K562 (cell line): Measurements from ENCODE around the gene ERGIC1. TPM values are rescaled to one million over a fixed set of nuclear protein-coding genes. Genes with fewer than 3 reads are reported as not detected.

Experiments
- ATAC-seq: fragments of 200-7000 bp; cut with Tn5 transposase; 3 replicates; pipeline ENCODE4 v1.9.1; 2020; ENCODE audit warnings: moderate library complexity
- BruUV-seq: library from RNA; stranded (reverse); fragments of 400-500 nt; replicated peaks from 2 replicates; lab custom pipeline; 2021; lab: Mats Ljungman, UMichigan
- CTCF ChIA-PET: fragments of 300-600 bp; formaldehyde crosslinking; extraction: SDS; loops from one replicate; lab custom pipeline; 2021; ENCODE audit warnings: low intra/inter-chr PET ratio; lab: Yijun Ruan, JAX
- POLR2A ChIA-PET: fragments of 300-600, 350-650 bp; sonication (Branson Sonifier 250); formaldehyde crosslinking; extraction: SDS; loops from one replicate; lab custom pipeline; 2021; ENCODE audit warnings: antibody characterized with exemption, inconsistent platforms; lab: Yijun Ruan, JAX
- DNase-seq, 4 experiments: peaks; one replicate each; pipeline versions ENCODE4 v3.0.0 to v3.0.0-alpha.2; 2011 to 2018; ENCODE audit warnings: low spot score in 3 of 4, mixed read lengths in 3 of 4; ENCODE audit errors: extremely low read depth in 1 of 4
- FAIRE-seq: peaks from 2 replicates; lab custom pipeline; 2011; peaks lifted over from hg19 to GRCh38; lab: Jason Lieb, UNC
- H2AFZ ChIP-seq: 2 replicates; pipeline ENCODE4 v1.6.0; 2011; ENCODE audit warnings: low read depth, low read length, control low read depth, inconsistent platforms
- H3K27ac ChIP-seq: fragments of 200-600 bp; 3 replicates; pipeline ENCODE4 v1.8.0; 2011; ENCODE audit warnings: low read depth, mild to moderate bottlenecking, control low read depth, inconsistent platforms, low read length, moderate library complexity, mixed read lengths; ENCODE audit errors: extremely low read depth
- H3K27me3 ChIP-seq, 2 experiments: fragments of 300-600 bp in 1 of 2; 2 replicates in 1 of 2; 3 replicates in 1 of 2; pipeline versions ENCODE4 v1.6.0 to v1.8.0; 2011; ENCODE audit warnings: inconsistent platforms in 2 of 2, low read length in 2 of 2, mild to moderate bottlenecking in 1 of 2, mixed read lengths in 1 of 2, moderate library complexity in 1 of 2; ENCODE audit not compliant: control insufficient read depth in 2 of 2, insufficient read depth in 2 of 2
- H3K36me3 ChIP-seq: fragments of 300-600 bp; 3 replicates; pipeline ENCODE4 v1.8.0; 2011; ENCODE audit warnings: mild to moderate bottlenecking, low read length, inconsistent platforms; ENCODE audit not compliant: control insufficient read depth, insufficient read depth
- H3K4me1 ChIP-seq, 2 experiments: fragments of 200-600 bp in 1 of 2; replicated peaks in 1 of 2; 2 replicates in 1 of 2; 3 replicates in 1 of 2; pipeline versions ENCODE4 v1.5.1 to v1.8.0; 2011; ENCODE audit warnings: inconsistent platforms in 2 of 2, low read length in 2 of 2, mild to moderate bottlenecking in 1 of 2, mixed read lengths in 1 of 2, moderate library complexity in 1 of 2; ENCODE audit not compliant: control insufficient read depth in 2 of 2, insufficient read depth in 2 of 2
- H3K4me2 ChIP-seq: 2 replicates; pipeline ENCODE4 v1.6.1; 2011; ENCODE audit warnings: low read length, control low read depth, inconsistent platforms, mixed read lengths; ENCODE audit not compliant: insufficient read depth
- H3K4me3 ChIP-seq: fragments of 200-600 bp; sonication (generic), shearing (Covaris generic); 2 replicates; pipeline ENCODE4 v1.5.1; 2016; ENCODE audit warnings: control low read depth, inconsistent platforms
- H3K79me2 ChIP-seq: fragments of 200-600 bp; 3 replicates; pipeline ENCODE4 v1.8.0; 2011; ENCODE audit warnings: low read length, inconsistent platforms; ENCODE audit not compliant: control insufficient read depth, insufficient read depth
- H3K9ac ChIP-seq, 2 experiments: 2 replicates each; pipeline versions ENCODE4 v1.6.0 to v1.6.1; 2011; ENCODE audit warnings: low read depth in 2 of 2, low read length in 2 of 2, control low read depth in 1 of 2, inconsistent platforms in 1 of 2, mild to moderate bottlenecking in 1 of 2, mixed read lengths in 1 of 2; ENCODE audit not compliant: insufficient read depth in 1 of 2
- H3K9me1 ChIP-seq: one replicate; pipeline ENCODE4 v1.6.0; 2011; ENCODE audit warnings: inconsistent platforms, mild to moderate bottlenecking, low read length, moderate library complexity; ENCODE audit not compliant: control insufficient read depth, insufficient read depth
- H3K9me3 ChIP-seq: replicated peaks from 2 replicates; pipeline ENCODE4 v1.5.1; 2011; ENCODE audit warnings: low read depth, low read length, inconsistent platforms; ENCODE audit not compliant: control insufficient read depth, insufficient read depth
- H4K20me1 ChIP-seq: replicated peaks from 2 replicates; pipeline ENCODE4 v1.6.1; 2011; ENCODE audit warnings: low read length, inconsistent platforms, mixed read lengths; ENCODE audit not compliant: control insufficient read depth, insufficient read depth
- CBX5 ChIP-seq: IDR thresholded peaks from 2 replicates; pipeline ENCODE4 v1.6.1; 2014; ENCODE audit warnings: low read depth, borderline replicate concordance
- EWSR1 ChIP-seq: fragments of 450-650 bp; IDR thresholded peaks from 2 replicates; pipeline ENCODE4 v1.6.1; 2018; ENCODE audit warnings: borderline replicate concordance, mild to moderate bottlenecking, low read depth, moderate library complexity; ENCODE audit not compliant: partially characterized antibody
- ILF3 ChIP-seq: fragments of 450-650 bp; IDR thresholded peaks from 2 replicates; pipeline ENCODE4 v1.6.1; 2018; ENCODE audit warnings: antibody characterized with exemption, mild to moderate bottlenecking, moderate library complexity, borderline replicate concordance
- MCM5 ChIP-seq: fragments of 450-650 bp; IDR thresholded peaks from 2 replicates; pipeline ENCODE4 v1.6.1; 2016; ENCODE audit warnings: low read depth
- TARDBP ChIP-seq: fragments of 450-650 bp; IDR thresholded peaks from 2 replicates; pipeline ENCODE4 v1.6.1; 2016
- ZNF12 ChIP-seq: sonication (generic); formaldehyde crosslinking; IDR thresholded peaks from 2 replicates; pipeline ENCODE4 v1.4.0; 2020; ENCODE audit warnings: mild to moderate bottlenecking, missing genetic modification reagents
- ZNF146 ChIP-seq: IDR thresholded peaks from one replicate; pipeline ENCODE4 v1.6.1; 2018; ENCODE audit warnings: missing compliant biosample characterization; ENCODE audit not compliant: unreplicated experiment
- ZNF263 ChIP-seq: sonication (generic); formaldehyde crosslinking; IDR thresholded peaks from 2 replicates; pipeline ENCODE4 v1.8.0; 2022; ENCODE audit warnings: mild to moderate bottlenecking, missing genetic modification reagents, borderline replicate concordance
- ZNF76 ChIP-seq: fragments of 250-450 bp; sonication (Bioruptor Pico); IDR thresholded peaks from 2 replicates; pipeline ENCODE4 v1.4.0; 2020; ENCODE audit warnings: mild to moderate bottlenecking, moderate library complexity, borderline replicate concordance
- WGBS: fragments of 100-300 bp; shearing (Covaris generic); methylation state at CpG from one replicate; pipeline ENCODE4 v1.1.6; 2016; ENCODE audit warnings: low coverage, mixed read lengths; ENCODE audit not compliant: insufficient coverage; ENCODE audit errors: missing lambda C conversion rate; 5-methylcytosine and 5-hydroxymethylcytosine counted together
- in situ Hi-C: fragments of 300-500 bp; cut with MboI; formaldehyde crosslinking; loops from 4 replicates; pipeline ENCODE4 v1.15.0; 2018; ENCODE audit warnings: inconsistent platforms, mixed read lengths
- intact Hi-C: fragments of 100-400 bp; cut with micrococcal nuclease; formaldehyde crosslinking; loops from 2 replicates; pipeline ENCODE4 v1.14.2; 2022
- polyA plus RNA-seq, 8 experiments: library from polyadenylated mRNA; depleted of rRNA in 4 of 8; stranded (reverse) in 5 of 8; unstranded in 3 of 8; fragments of >200 nt; fragmentation: Nextera tagmentation in 2 of 8; fragmentation: Illumina TruSeq in 1 of 8; extraction: Ambion mirVana in 2 of 8; extraction: Trizol in 1 of 8; gene quantifications; 2 replicates each; pipeline versions ENCODE4 v1.2.1 to v1.2.3, GENCODE V29; 2011 to 2014; ENCODE audit warnings: inconsistent platforms in 1 of 8, missing spikeins in 1 of 8
- total RNA-seq, 7 experiments: library from RNA; depleted of rRNA in 6 of 7; stranded (reverse); fragments of >200 nt in 6 of 7; fragmentation: Illumina TruSeq in 2 of 7; extraction: Trizol in 2 of 7; gene quantifications; 2 replicates each; pipeline versions ENCODE4 v1.2.1 to v1.2.3, GENCODE V29; 2011 to 2021; ENCODE audit warnings: low replicate concordance in 1 of 7
- TF ChIP-seq, protein P1 (sequence below): fragments of 450-650 bp; IDR thresholded peaks from 2 replicates; pipeline ENCODE4 v1.6.1; 2018; ENCODE audit not compliant: partially characterized antibody
- TF ChIP-seq, protein P2 (sequence below): conservative IDR thresholded peaks from 2 replicates; pipeline ENCODE4 v1.6.1; 2011; ENCODE audit warnings: low read depth, mild to moderate bottlenecking, low read length; ENCODE audit not compliant: control insufficient read depth
- TF ChIP-seq, protein P3 (sequence below), 3 experiments: fragments of 200-800 bp in 1 of 3; sonication (Bioruptor generic) in 1 of 3; sonication (generic) in 1 of 3; formaldehyde crosslinking in 1 of 3; IDR thresholded peaks; 2 replicates each; pipeline versions ENCODE4 v1.6.1 to v1.8.0; 2016 to 2022; ENCODE audit warnings: mild to moderate bottlenecking in 2 of 3, missing compliant biosample characterization in 2 of 3, missing genetic modification characterization in 2 of 3, missing genetic modification reagents in 1 of 3
- TF ChIP-seq, protein P4 (sequence below): fragments of 450-650 bp; conservative IDR thresholded peaks from 2 replicates; pipeline ENCODE4 v1.6.1; 2016; ENCODE audit warnings: missing genetic modification characterization, low read depth, mild to moderate bottlenecking, missing compliant biosample characterization, moderate library complexity
- TF ChIP-seq, protein P5 (sequence below): sonication (generic); formaldehyde crosslinking; IDR thresholded peaks from 2 replicates; pipeline ENCODE4 v1.8.0; 2022; ENCODE audit warnings: missing genetic modification reagents, mild to moderate bottlenecking, moderate library complexity, borderline replicate concordance

ERGIC1 gene
- total and polyA plus RNA-seq, 9 of the 15 experiments (the other 6 are each of a cell fraction or from before 2014, with no cell fraction given): 5.5 to 68.4 (median 36.4) TPM

DNA sequence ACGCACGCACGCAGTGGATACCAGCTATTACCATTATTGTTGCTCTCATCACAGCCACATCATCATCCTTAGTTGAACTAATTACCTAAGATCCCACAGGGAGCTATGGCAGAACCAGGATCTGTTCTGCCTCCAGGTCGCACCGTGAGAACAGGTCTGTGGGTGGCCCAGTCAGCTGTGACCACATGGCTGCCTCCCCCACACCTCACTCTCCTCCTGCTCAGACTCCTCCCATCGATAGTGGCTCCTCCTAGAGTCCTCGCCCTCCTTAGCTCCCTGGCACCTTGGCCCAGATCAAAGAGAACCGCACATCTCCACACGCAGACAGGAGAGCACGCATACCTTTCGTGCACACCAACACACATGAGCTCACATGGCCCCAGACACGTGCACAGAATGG, 92.7 kb downstream of the ERGIC1 start:
- DNase-seq: peak in 2 of 4 experiments; percentile 53
- peak overlapping the region in 1 of 2 experiments; percentile 35; a peak in 1 of 4 replicates for H3K9ac ChIP-seq
- no peak overlapping the region for H3K27ac ChIP-seq
- no TSS peak for BruUV-seq
- ChIA-PET CTCF (no interaction called here), POLR2A (interaction anchor here (0.6 to 1.3 kb wide), 2 partner anchors 21 to 212 kb away, joined by 3 to 6 read pairs; no protein-coding TSS in a partner anchor)
- peak; percentile 75 for ATAC-seq
- H2AFZ ChIP-seq: no peak overlapping the region
- no peaks in the 10 kb centered on the region for H4K20me1 ChIP-seq
- intact Hi-C loops (no loop called here), in situ Hi-C loops (loop anchor here (5.0 kb wide), 1 partner anchor 209 kb away; no protein-coding TSS in a partner anchor)
- H3K9me3 ChIP-seq: no peaks in the 10 kb centered on the region
- H3K36me3 ChIP-seq: peaks cover 22% of the 10 kb centered on the region; the same call in 2 of the 3 replicates
- H3K79me2 ChIP-seq: no peaks in the 10 kb centered on the region
- H3K9me1 ChIP-seq: no peaks in the 10 kb centered on the region
- H3K4me3 ChIP-seq: no peak overlapping the region
- no peak for FAIRE-seq
- 65% methylated on average over 9 of the region's 12 CpGs for WGBS
- H3K4me2 ChIP-seq: no peak overlapping the region
- H3K27me3 ChIP-seq: no peaks in the 10 kb centered on the region
- H3K4me1 ChIP-seq: no peaks in the 10 kb centered on the region; a peak in 2 of 5 replicates
- TF ChIP-seq, protein P1, sequence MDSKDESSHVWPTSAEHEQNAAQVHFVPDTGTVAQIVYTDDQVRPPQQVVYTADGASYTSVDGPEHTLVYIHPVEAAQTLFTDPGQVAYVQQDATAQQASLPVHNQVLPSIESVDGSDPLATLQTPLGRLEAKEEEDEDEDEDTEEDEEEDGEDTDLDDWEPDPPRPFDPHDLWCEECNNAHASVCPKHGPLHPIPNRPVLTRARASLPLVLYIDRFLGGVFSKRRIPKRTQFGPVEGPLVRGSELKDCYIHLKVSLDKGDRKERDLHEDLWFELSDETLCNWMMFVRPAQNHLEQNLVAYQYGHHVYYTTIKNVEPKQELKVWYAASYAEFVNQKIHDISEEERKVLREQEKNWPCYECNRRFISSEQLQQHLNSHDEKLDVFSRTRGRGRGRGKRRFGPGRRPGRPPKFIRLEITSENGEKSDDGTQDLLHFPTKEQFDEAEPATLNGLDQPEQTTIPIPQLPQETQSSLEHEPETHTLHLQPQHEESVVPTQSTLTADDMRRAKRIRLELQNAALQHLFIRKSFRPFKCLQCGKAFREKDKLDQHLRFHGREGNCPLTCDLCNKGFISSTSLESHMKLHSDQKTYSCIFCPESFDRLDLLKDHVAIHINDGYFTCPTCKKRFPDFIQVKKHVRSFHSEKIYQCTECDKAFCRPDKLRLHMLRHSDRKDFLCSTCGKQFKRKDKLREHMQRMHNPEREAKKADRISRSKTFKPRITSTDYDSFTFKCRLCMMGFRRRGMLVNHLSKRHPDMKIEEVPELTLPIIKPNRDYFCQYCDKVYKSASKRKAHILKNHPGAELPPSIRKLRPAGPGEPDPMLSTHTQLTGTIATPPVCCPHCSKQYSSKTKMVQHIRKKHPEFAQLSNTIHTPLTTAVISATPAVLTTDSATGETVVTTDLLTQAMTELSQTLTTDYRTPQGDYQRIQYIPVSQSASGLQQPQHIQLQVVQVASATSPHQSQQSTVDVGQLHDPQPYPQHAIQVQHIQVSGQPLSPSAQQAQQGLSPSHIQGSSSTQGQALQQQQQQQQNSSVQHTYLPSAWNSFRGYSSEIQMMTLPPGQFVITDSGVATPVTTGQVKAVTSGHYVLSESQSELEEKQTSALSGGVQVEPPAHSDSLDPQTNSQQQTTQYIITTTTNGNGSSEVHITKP: no peak
- TF ChIP-seq ILF3: no peak
- no peak for TF ChIP-seq TARDBP
- TF ChIP-seq CBX5: no peak
- TF ChIP-seq, protein P2, sequence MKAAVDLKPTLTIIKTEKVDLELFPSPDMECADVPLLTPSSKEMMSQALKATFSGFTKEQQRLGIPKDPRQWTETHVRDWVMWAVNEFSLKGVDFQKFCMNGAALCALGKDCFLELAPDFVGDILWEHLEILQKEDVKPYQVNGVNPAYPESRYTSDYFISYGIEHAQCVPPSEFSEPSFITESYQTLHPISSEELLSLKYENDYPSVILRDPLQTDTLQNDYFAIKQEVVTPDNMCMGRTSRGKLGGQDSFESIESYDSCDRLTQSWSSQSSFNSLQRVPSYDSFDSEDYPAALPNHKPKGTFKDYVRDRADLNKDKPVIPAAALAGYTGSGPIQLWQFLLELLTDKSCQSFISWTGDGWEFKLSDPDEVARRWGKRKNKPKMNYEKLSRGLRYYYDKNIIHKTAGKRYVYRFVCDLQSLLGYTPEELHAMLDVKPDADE: no peak
- peak; percentile 91 for TF ChIP-seq ZNF263
- no peak for TF ChIP-seq ZNF146 (CRISPR knock-in tag)
- TF ChIP-seq, protein P3, sequence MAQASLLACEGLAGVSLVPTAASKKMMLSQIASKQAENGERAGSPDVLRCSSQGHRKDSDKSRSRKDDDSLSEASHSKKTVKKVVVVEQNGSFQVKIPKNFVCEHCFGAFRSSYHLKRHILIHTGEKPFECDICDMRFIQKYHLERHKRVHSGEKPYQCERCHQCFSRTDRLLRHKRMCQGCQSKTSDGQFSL (CRISPR knock-in tag; IDR thresholded peaks at IDR 0.05): no peak
- TF ChIP-seq, protein P3 (tag; IDR thresholded peaks at IDR 0.05): no peak
- no peak for TF ChIP-seq MCM5
- TF ChIP-seq, protein P4, sequence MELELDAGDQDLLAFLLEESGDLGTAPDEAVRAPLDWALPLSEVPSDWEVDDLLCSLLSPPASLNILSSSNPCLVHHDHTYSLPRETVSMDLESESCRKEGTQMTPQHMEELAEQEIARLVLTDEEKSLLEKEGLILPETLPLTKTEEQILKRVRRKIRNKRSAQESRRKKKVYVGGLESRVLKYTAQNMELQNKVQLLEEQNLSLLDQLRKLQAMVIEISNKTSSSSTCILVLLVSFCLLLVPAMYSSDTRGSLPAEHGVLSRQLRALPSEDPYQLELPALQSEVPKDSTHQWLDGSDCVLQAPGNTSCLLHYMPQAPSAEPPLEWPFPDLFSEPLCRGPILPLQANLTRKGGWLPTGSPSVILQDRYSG (tag): no peak
- no peak for TF ChIP-seq EWSR1
- TF ChIP-seq, protein P5, sequence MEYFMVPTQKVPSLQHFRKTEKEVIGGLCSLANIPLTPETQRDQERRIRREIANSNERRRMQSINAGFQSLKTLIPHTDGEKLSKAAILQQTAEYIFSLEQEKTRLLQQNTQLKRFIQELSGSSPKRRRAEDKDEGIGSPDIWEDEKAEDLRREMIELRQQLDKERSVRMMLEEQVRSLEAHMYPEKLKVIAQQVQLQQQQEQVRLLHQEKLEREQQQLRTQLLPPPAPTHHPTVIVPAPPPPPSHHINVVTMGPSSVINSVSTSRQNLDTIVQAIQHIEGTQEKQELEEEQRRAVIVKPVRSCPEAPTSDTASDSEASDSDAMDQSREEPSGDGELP (CRISPR knock-in tag): peak; percentile 84
- no peak for TF ChIP-seq ZNF12 (CRISPR knock-in tag)
- TF ChIP-seq ZNF76 (CRISPR knock-in tag): no peak
